DOHH2 (cell line): Measurements from ENCODE around the gene TNS2.

Source experiments
- H3F3A ChIP-seq: fragments of 200-600 bp; sonication (generic), shearing (Covaris generic); 2 replicates; pipeline ENCODE4 v1.6.0; 2016; ENCODE audit warnings: antibody characterized with exemption, mild to moderate bottlenecking; ENCODE audit not compliant: control insufficient read depth, insufficient read depth
- H3K27ac ChIP-seq: fragments of 200-600 bp; sonication (generic); 2 replicates; pipeline ENCODE4 v1.5.1; 2014; ENCODE audit warnings: low read depth, mild to moderate bottlenecking, low read length, moderate library complexity
- H3K27me3 ChIP-seq: fragments of 200-600 bp; sonication (generic); 2 replicates; pipeline ENCODE4 v1.6.1; 2014; ENCODE audit warnings: mild to moderate bottlenecking, low read length, mixed read lengths; ENCODE audit not compliant: control insufficient read depth
- H3K36me3 ChIP-seq: fragments of 200-600 bp; sonication (generic); 2 replicates; pipeline ENCODE4 v1.6.1; 2014; ENCODE audit warnings: mild to moderate bottlenecking, low read length, moderate library complexity, mixed read lengths; ENCODE audit not compliant: control insufficient read depth
- H3K4me1 ChIP-seq: fragments of 200-600 bp; sonication (generic); 2 replicates; pipeline ENCODE4 v1.6.1; 2014; ENCODE audit warnings: mild to moderate bottlenecking, low read length, mixed read lengths; ENCODE audit not compliant: control insufficient read depth
- H3K4me2 ChIP-seq: fragments of 200-600 bp; sonication (generic); 2 replicates; pipeline ENCODE4 v1.6.0; 2014; ENCODE audit warnings: mild to moderate bottlenecking, low read length, moderate library complexity
- H3K4me3 ChIP-seq: fragments of 200-600 bp; sonication (generic); 2 replicates; pipeline ENCODE4 v1.5.1; 2014; ENCODE audit warnings: mild to moderate bottlenecking, low read length, mixed read lengths
- H3K79me2 ChIP-seq: fragments of 200-600 bp; sonication (generic); 2 replicates; pipeline ENCODE4 v1.6.1; 2014; ENCODE audit warnings: mild to moderate bottlenecking, low read length, mixed read lengths; ENCODE audit not compliant: control insufficient read depth
- H3K9me2 ChIP-seq: fragments of 200-600 bp; sonication (generic); replicated peaks from 2 replicates; pipeline ENCODE4 v1.6.1; 2014; ENCODE audit warnings: mild to moderate bottlenecking, low read length, mixed read lengths; ENCODE audit not compliant: control insufficient read depth
- H3K9me3 ChIP-seq: fragments of 200-600 bp; sonication (generic); 2 replicates; pipeline ENCODE4 v1.6.1; 2014; ENCODE audit warnings: antibody characterized with exemption, low read length, mixed read lengths; ENCODE audit not compliant: control insufficient read depth, insufficient read depth
- H4K20me1 ChIP-seq: fragments of 200-600 bp; sonication (generic); 2 replicates; pipeline ENCODE4 v1.6.0; 2014; ENCODE audit warnings: low read depth, mild to moderate bottlenecking, antibody characterized with exemption, low read length, moderate library complexity; ENCODE audit not compliant: control insufficient read depth, insufficient read depth
- CTCF ChIP-seq: fragments of 200-600 bp; sonication (generic); IDR thresholded peaks from one replicate; pipeline ENCODE4 v1.5.1; 2014; ENCODE audit warnings: antibody characterized with exemption, mild to moderate bottlenecking, low read depth, low read length; ENCODE audit not compliant: poor library complexity, severe bottlenecking
- EZH2phosphoT487 ChIP-seq: fragments of 200-600 bp; sonication (generic); IDR thresholded peaks from 2 replicates; pipeline ENCODE4 v1.6.1; 2017; ENCODE audit warnings: borderline replicate concordance, mild to moderate bottlenecking, antibody characterized with exemption, low read length, moderate library complexity, mixed read lengths

TNS2 gene

GRCh38 chr12:53067074-53067992 lies 17.5 kb downstream of the TNS2 start:
- Histone ChIP-seq H3K27me3 (no peaks in the 10 kb centered on the region), H3F3A (no peaks in the 10 kb centered on the region), H3K9me3 (no peaks in the 10 kb centered on the region), H3K79me2 (no peaks in the 10 kb centered on the region), H3K4me2 (no peak overlapping the region), H3K4me1 (peaks cover 19% of the 10 kb centered on the region), H3K36me3 (peaks cover 27% of the 10 kb centered on the region), H3K9me2 (no peaks in the 10 kb centered on the region), H3K27ac (no peak overlapping the region), H3K4me3 (no peak overlapping the region), H4K20me1 (no peaks in the 10 kb centered on the region)
- TF ChIP-seq EZH2phosphoT487 = no peak
- no peak for TF ChIP-seq CTCF

- Histone ChIP-seq H3K27ac (no peak overlapping the region), H3K4me3 (no peak overlapping the region), H3K4me2 (no peak overlapping the region), H3F3A (no peaks in the 10 kb centered on the region), H3K79me2 (no peaks in the 10 kb centered on the region), H3K36me3 (peaks cover 33% of the 10 kb centered on the region), H4K20me1 (no peaks in the 10 kb centered on the region), H3K9me3 (no peaks in the 10 kb centered on the region), H3K9me2 (no peaks in the 10 kb centered on the region), H3K4me1 (peaks cover 25% of the 10 kb centered on the region), H3K27me3 (no peaks in the 10 kb centered on the region)
- TF ChIP-seq CTCF (no peak), EZH2phosphoT487 (no peak)
Observed at GRCh38 chr12:53067993-53068770, 18.3 kb downstream of the TNS2 start.

GRCh38 chr12:53068811-53069585 lies 19.1 kb downstream of the TNS2 start:
- Histone ChIP-seq H3K79me2 (no peaks in the 10 kb centered on the region), H3K4me1 (peaks cover 25% of the 10 kb centered on the region), H3K27ac (no peak overlapping the region), H3K4me3 (no peak overlapping the region), H3K36me3 (peaks cover 33% of the 10 kb centered on the region), H4K20me1 (no peaks in the 10 kb centered on the region), H3K4me2 (no peak overlapping the region), H3K9me2 (no peaks in the 10 kb centered on the region), H3F3A (no peaks in the 10 kb centered on the region), H3K9me3 (no peaks in the 10 kb centered on the region), H3K27me3 (no peaks in the 10 kb centered on the region)
- TF ChIP-seq CTCF = no peak
- no peak for TF ChIP-seq EZH2phosphoT487
